ENCODE results near the gene TSC22D4. TPM values are rescaled to one million over a fixed set of nuclear protein-coding genes. Genes with fewer than 3 reads are reported as not detected.

The TSC22D4 gene
- total and polyA plus RNA-seq, 2 donors (not counting 3 experiments of a cell fraction or from before 2014, with no cell fraction given): 40.1 to 84.4 TPM

- intact Hi-C loops (cut with micrococcal nuclease) (no loop called here), dilution Hi-C loops (cut with MboI; ENCODE audit: extremely low pct_ligation_motif_present, low sequenced_read_pairs) (no loop called here)
- Histone ChIP-seq H3K27ac (ENCODE audit: insufficient read depth, low read depth, low read length) (no peak overlapping the region), H3K27me3 (ENCODE audit: control insufficient read depth in 2 of 2, insufficient read depth in 2 of 2, low read length in 2 of 2) (no peaks in the 10 kb centered on the region), H3K4me2 (ENCODE audit: insufficient read depth, low read length) (no peak overlapping the region), H3K36me3 (ENCODE audit: control insufficient read depth in 2 of 2, extremely low read depth in 1 of 2, insufficient read depth in 2 of 2, low read length in 2 of 2) (no peaks in the 10 kb centered on the region), H3K4me1 (ENCODE audit: control insufficient read depth, extremely low read depth, insufficient read depth, low read length) (peaks cover 12% of the 10 kb centered on the region), H3K9me3 (replicated peaks; ENCODE audit: control insufficient read depth, insufficient read depth, low read length) (no peaks in the 10 kb centered on the region), H2AFZ (ENCODE audit: low read depth, low read length) (no peak overlapping the region), H3K9me1 (replicated peaks; ENCODE audit: control insufficient read depth, extremely low read depth, insufficient read depth, low read length) (no peaks in the 10 kb centered on the region), H3K79me2 (ENCODE audit: control insufficient read depth, insufficient read depth, low read length) (no peaks in the 10 kb centered on the region), H3K9ac (replicated peaks; ENCODE audit: extremely low read depth, insufficient read depth, low read length) (no peak overlapping the region), H3K4me3 (replicated peaks in 1 of 3; ENCODE audit: insufficient read depth in 1 of 3, low read depth in 1 of 3, low read length in 3 of 3) (no peak overlapping the region), H4K20me1 (replicated peaks; ENCODE audit: control insufficient read depth, extremely low read depth, insufficient read depth, low read length) (no peaks in the 10 kb centered on the region)
- ChIA-PET POLR2A (no interaction called here), CTCF (interaction anchor here (1.1 to 1.4 kb wide), 3 partner anchors 10 to 33 kb away, joined by 4 to 5 read pairs (median 4); no protein-coding TSS in a partner anchor)
- no TSS peak for BruUV-seq (replicated peaks)
- no peak for FAIRE-seq
- no peak for DNase-seq (ENCODE audit: low read depth, low spot score)
- no peak for TF ChIP-seq JUN (IDR thresholded peaks at IDR 0.05; ENCODE audit: borderline replicate concordance, insufficient read depth, insufficient read length, low read depth)
- no peak for TF ChIP-seq POLR2AphosphoS5 (IDR thresholded peaks at IDR 0.05; ENCODE audit: insufficient read depth, low read depth, low read length)
- no peak for TF ChIP-seq FOS (IDR thresholded peaks at IDR 0.05; ENCODE audit: borderline replicate concordance, insufficient read depth, low read length)
- TF ChIP-seq GATA2 (IDR thresholded peaks at IDR 0.05; ENCODE audit: insufficient read depth, insufficient read length, low read depth, low read length): no peak
- TF ChIP-seq POLR2A (IDR thresholded peaks at IDR 0.05; ENCODE audit: low read depth, low read length): no peak
- no peak for TF ChIP-seq EZH2 (IDR thresholded peaks at IDR 0.05; ENCODE audit: borderline replicate concordance, low read depth, low read length, severe bottlenecking)
- no peak for TF ChIP-seq MAX (IDR thresholded peaks at IDR 0.05; ENCODE audit: insufficient read depth, insufficient read length)
- no peak for TF ChIP-seq CTCF (IDR thresholded peaks at IDR 0.05; ENCODE audit: extremely low read depth in 1 of 2, insufficient read depth in 1 of 2, low read depth in 1 of 2, low read length in 2 of 2)
- no peak for TF ChIP-seq MYC (IDR thresholded peaks at IDR 0.05; ENCODE audit: low read depth, low read length)
These were observed 37.3 kb upstream of the TSC22D4 start for GRCh38 chr7:100516135-100516812.
